Stomach smooth muscle (tissue), 2 donors: ENCODE measurements around the gene CDK5.
A peak's percentile ranks its signal among the peaks of the same experiment; 100 is the strongest.
"Not testable (repeated sequence)": the region's sequence is repeated elsewhere in the genome, so short reads cannot be mapped to it uniquely, and the experiment has no call there.

Experiments used
- H3K27ac ChIP-seq: one replicate; pipeline ENCODE4 v1.7.0; 2013; ENCODE audit warnings: mild to moderate bottlenecking, low read length, inconsistent platforms
- H3K27me3 ChIP-seq, 2 donors: one replicate each; pipeline ENCODE4 v1.7.0; 2013; ENCODE audit warnings: low read length in 2 of 2; ENCODE audit not compliant: insufficient read depth in 2 of 2, control insufficient read depth in 1 of 2
- H3K36me3 ChIP-seq, 2 donors: one replicate each; pipeline ENCODE4 v1.7.0; 2013; ENCODE audit warnings: low read length in 2 of 2; ENCODE audit not compliant: control insufficient read depth in 2 of 2, insufficient read depth in 2 of 2
- H3K4me1 ChIP-seq: one replicate; pipeline ENCODE4 v1.7.0; 2013; ENCODE audit warnings: low read length; ENCODE audit not compliant: control insufficient read depth, insufficient read depth
- H3K4me3 ChIP-seq, 2 donors: one replicate each; pipeline ENCODE4 v1.7.0; 2013; ENCODE audit warnings: low read length in 2 of 2
- H3K9ac ChIP-seq, 2 donors: one replicate each; pipeline ENCODE4 v1.7.0; 2013; ENCODE audit warnings: low read length in 2 of 2, mild to moderate bottlenecking in 1 of 2
- H3K9me3 ChIP-seq, 2 donors: one replicate each; pipeline ENCODE4 v1.7.0; 2013; ENCODE audit warnings: low read length in 2 of 2; ENCODE audit not compliant: control insufficient read depth in 2 of 2
- donor health status: healthy.
- donor health status: Pancreatic carcinoma.

The CDK5 gene

DNA sequence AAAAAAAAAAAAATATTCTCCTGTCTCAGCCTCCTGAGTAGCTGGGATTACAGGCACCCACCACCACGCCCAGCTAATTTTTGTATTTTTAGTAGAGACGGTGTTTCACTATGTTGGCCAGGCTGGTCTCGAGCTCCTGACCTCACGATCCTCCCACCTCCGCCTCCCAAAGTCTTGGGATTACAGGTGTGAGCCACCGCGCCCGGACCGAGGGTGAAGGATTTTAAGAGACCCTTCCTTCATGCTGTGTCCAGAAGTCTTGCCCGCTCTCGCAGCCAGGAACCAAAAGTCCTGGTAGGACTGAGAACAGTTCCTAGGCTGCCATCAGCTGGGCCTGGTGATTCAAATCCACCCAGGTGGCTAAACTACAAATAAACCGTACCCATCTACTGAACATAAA is 46.1 kb downstream of the CDK5 start:
- not testable (repeated sequence) for H3K36me3 ChIP-seq, H3K4me3 ChIP-seq, H3K9me3 ChIP-seq, H3K27ac ChIP-seq, H3K9ac ChIP-seq
- peaks cover 32% of the 10 kb centered on the region for H3K4me1 ChIP-seq
- peaks cover 26 to 44% of the 10 kb centered on the region in 2 donors for H3K27me3 ChIP-seq

DNA sequence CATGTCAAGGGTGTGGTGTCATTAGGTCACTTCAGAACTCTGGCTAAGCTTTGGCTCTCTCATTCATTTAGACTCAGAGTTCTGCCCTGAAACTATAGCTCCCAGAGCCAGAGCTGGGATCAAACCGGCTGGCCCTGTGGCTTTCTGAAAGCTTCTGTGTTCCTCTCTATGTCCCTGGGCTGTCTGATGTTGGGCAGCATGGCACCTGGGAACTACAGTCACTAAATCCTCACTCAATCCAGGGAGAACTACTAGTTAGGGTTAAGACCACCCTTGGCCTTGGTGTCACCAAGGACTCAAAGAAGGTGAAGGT is 46.6 kb downstream of the CDK5 start:
- Histone ChIP-seq H3K9ac (no peak overlapping the region), H3K9me3 (no peaks in the 10 kb centered on the region), H3K4me1 (peaks cover 32% of the 10 kb centered on the region), H3K27ac (no peak overlapping the region), H3K4me3 (no peak overlapping the region), H3K27me3 (peaks cover 21 to 38% of the 10 kb centered on the region in 2 donors), H3K36me3 (no peaks in the 10 kb centered on the region)

DNA sequence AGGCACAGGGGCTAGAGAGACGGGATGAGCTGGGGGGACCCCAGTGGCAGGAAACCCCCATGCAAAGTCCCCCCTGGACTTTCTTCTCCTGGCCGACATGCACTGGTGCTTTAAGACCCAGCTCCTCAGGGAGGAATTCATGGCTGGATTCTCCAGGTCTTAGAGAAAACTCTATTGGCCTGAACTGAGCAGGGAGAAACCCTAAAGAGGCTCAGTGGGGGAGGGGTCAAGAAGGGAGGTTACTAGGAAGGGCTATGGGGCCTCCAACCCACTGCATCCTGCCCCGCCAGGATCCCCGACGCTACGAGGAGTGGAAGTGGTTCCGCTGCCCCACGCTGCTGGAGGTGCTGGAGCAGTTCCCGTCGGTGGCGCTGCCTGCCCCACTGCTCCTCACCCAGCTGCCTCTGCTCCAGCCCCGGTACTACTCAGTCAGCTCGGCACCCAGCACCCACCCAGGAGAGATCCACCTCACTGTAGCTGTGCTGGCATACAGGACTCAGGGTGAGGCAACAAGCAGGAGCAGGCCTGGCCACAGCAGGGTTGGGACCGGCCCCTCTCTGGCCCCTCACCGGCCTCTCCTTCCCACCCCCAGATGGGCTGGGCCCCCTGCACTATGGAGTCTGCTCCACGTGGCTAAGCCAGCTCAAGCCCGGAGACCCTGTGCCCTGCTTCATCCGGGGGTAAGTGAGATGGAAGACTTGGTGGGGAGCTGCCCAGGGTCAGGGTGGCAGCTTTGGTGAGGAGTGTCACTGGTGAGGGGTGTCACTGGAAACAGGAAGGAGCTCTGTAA is 47.2 kb downstream of the CDK5 start:
- H3K4me1 ChIP-seq: peaks cover 32% of the 10 kb centered on the region
- peaks cover 17 to 33% of the 10 kb centered on the region in 2 donors for H3K27me3 ChIP-seq
- H3K27ac ChIP-seq: no peak overlapping the region

DNA sequence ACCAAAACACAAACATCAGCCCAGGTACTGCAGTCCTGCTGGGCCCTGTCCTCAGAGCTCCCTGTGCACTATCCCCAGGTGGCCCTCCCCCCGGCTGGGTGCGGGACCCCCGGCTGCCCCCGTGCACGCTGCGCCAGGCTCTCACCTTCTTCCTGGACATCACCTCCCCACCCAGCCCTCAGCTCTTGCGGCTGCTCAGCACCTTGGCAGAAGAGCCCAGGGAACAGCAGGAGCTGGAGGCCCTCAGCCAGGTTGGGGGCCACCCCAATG is 47.7 kb downstream of the CDK5 start:
- peaks cover 32% of the 10 kb centered on the region for H3K4me1 ChIP-seq
- H3K27ac ChIP-seq: no peak overlapping the region
- H3K27me3 ChIP-seq: peaks cover 12 to 28% of the 10 kb centered on the region in 2 donors
- no peaks in the 10 kb centered on the region for H3K9me3 ChIP-seq
- H3K9ac ChIP-seq: no peak overlapping the region
- H3K36me3 ChIP-seq: no peaks in the 10 kb centered on the region
- H3K4me3 ChIP-seq: no peak overlapping the region

More for the DNA sequence above, 47.2 kb downstream of the CDK5 start:
- no peak overlapping the region for H3K4me3 ChIP-seq
- no peak overlapping the region for H3K9ac ChIP-seq
- no peaks in the 10 kb centered on the region for H3K9me3 ChIP-seq
- H3K36me3 ChIP-seq: no peaks in the 10 kb centered on the region

DNA sequence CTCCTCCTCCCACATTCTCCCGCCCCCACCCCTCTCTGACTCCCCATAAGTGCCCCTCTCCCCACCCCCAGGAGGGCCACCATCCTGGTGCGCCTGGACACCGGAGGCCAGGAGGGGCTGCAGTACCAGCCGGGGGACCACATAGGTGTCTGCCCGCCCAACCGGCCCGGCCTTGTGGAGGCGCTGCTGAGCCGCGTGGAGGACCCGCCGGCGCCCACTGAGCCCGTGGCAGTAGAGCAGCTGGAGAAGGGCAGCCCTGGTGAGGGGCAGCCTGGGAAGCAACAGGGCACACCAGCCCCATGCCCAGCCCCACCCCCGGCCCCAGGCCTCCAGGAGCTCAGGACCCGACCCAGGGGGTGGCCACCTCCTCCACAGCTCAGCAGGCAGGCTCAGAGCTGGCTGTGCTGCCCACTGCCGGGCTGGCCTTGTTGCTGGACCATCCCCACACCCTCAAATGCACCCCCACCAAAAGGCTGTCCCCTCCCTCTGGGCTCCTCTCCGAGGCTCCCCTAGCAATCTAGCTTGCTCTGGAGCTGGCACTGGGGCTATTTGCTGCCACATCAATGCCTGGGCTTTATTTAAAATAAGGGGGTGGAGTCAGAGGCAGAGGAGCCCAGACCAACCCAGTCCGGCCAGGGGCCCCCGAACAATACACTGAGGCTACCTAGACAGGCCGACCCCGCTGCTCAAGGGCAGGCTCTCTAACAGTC is 48.2 kb downstream of the CDK5 start:
- H3K4me1 ChIP-seq: peaks cover 32% of the 10 kb centered on the region

DNA sequence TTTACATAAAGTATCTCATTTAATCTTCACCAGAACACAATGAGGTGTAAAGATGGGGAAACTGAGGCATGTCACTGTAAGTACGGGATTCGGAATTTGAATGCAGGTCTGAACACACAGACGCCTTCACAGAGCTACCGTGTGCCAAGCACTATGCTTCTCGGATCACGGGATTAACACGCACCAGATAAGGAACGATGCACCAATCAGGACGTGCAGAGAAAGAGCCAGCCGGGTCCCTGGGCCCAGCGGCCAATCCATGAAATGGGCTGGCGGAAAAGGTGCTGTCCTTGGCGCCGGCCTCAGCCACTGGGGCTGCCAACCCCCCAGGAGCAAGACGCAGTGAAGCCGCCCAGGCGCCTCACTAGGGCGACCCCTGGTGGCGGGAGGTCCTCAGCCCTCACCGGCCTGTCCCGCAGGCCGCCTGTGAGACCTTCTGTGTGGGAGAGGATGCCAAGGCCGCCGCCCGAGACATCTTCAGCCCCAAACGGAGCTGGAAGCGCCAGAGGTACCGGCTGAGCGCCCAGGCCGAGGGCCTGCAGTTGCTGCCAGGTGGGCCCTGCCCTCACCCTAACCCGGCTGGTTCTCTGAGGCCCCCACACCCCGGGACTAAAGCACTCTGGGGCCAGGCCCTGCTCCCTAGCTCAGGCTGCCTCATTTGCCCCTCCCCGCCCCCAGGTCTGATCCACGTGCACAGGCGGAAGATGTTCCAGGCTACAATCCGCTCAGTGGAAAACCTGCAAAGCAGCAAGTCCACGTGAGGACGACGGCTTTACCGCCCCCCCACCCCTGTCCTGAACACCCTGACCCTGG is 49.0 kb downstream of the CDK5 start:
- Histone ChIP-seq H3K4me1 (peaks cover 26% of the 10 kb centered on the region), H3K27ac (no peak overlapping the region), H3K9me3 (no peaks in the 10 kb centered on the region), H3K9ac (no peak overlapping the region), H3K4me3 (peak overlapping the region in 1 of 2 donors; percentile 54), H3K27me3 (peaks cover 8 to 19% of the 10 kb centered on the region in 2 donors), H3K36me3 (no peaks in the 10 kb centered on the region)

More for the DNA sequence above, 48.2 kb downstream of the CDK5 start:
- H3K9ac ChIP-seq: no peak overlapping the region
- H3K27ac ChIP-seq: no peak overlapping the region
- H3K27me3 ChIP-seq: peaks cover 10 to 25% of the 10 kb centered on the region in 2 donors
- H3K36me3 ChIP-seq: no peaks in the 10 kb centered on the region
- H3K9me3 ChIP-seq: no peaks in the 10 kb centered on the region
- H3K4me3 ChIP-seq: no peak overlapping the region

DNA sequence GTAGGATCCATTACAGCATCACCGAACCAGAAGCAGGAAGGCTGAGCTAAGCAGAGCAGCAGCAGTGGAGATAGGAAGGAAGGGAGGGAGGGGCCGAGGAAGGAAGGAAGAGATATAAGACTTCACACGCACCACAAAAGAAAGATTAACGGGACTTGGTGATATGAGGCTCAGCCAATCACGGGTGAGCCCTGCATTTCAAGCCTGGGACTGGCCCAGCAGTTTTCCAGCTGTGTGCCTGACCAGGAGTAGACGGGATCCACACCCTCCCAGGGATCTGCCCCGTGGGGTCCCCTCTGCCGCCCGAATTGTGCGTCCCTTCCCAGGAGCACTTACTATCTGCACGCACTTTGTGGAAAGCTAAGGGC is 49.6 kb downstream of the CDK5 start:
- H3K4me3 ChIP-seq: peak overlapping the region in 1 of 2 donors; percentile 54
- no peaks in the 10 kb centered on the region for H3K36me3 ChIP-seq
- H3K9me3 ChIP-seq: no peaks in the 10 kb centered on the region
- peaks cover 8 to 17% of the 10 kb centered on the region in 2 donors for H3K27me3 ChIP-seq
- no peak overlapping the region for H3K27ac ChIP-seq
- peaks cover 22% of the 10 kb centered on the region for H3K4me1 ChIP-seq
- H3K9ac ChIP-seq: no peak overlapping the region

DNA sequence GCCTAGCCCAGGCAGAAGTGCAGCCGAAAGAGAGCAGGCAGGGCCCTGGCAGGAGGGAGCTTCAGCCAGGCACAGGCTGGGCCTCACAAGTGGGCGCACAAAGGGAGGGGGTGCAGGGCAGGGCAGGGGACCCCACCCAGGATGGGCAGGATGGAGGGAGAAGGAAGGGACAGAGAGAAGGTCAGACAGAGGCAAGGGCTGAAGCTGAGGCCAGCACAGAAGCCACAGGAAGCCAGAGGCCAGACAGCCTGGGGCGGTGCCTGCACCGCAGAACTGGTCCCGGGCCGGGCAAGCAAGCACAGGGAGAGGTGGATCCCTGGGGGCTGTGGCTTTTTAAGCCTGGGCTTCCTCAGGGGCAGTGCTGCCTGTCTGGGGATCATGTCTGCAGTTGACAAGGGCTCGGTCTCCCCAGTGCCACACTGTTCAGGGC is 50.2 kb downstream of the CDK5 start:
- Histone ChIP-seq H3K27me3 (peaks cover 8 to 10% of the 10 kb centered on the region in 2 donors), H3K36me3 (no peaks in the 10 kb centered on the region), H3K9me3 (no peaks in the 10 kb centered on the region), H3K4me1 (peaks cover 16% of the 10 kb centered on the region), H3K27ac (no peak overlapping the region), H3K9ac (no peak overlapping the region), H3K4me3 (no peak overlapping the region)

DNA sequence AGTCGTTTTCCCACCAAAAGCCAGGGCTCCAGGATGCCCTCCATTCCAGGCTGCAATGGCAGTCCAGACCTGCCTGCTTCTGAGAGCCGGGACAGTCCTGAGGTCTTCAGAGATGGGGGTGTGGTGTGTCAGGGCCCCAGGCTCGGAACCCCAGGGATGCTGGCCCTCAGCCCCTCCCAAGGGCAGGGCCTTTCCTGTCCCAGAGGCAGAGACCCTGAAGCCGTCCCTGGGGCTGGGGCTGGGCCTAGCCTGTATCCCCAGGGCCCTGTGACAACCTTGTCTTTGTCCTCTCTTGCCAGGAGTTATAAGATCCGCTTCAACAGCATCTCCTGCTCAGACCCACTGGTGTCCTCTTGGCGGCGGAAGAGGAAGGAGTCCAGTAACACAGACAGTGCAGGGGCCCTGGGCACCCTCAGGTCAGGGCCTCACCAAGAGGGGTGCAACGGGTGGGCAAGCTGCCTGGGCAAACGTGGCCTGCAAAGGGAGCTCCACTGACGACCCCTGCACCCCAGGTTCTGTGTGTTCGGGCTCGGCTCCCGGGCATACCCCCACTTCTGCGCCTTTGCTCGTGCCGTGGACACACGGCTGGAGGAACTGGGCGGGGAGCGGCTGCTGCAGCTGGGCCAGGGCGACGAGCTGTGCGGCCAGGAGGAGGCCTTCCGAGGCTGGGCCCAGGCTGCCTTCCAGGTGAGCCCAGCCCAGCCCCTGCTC is 51.0 kb downstream of the CDK5 start:
- H3K9me3 ChIP-seq: no peaks in the 10 kb centered on the region
- H3K4me1 ChIP-seq: peaks cover 15% of the 10 kb centered on the region
- no peaks in the 10 kb centered on the region for H3K36me3 ChIP-seq
- H3K9ac ChIP-seq: no peak overlapping the region
- H3K27me3 ChIP-seq: peaks cover 3 to 6% of the 10 kb centered on the region in 2 donors
- H3K27ac ChIP-seq: no peak overlapping the region
- H3K4me3 ChIP-seq: no peak overlapping the region

DNA sequence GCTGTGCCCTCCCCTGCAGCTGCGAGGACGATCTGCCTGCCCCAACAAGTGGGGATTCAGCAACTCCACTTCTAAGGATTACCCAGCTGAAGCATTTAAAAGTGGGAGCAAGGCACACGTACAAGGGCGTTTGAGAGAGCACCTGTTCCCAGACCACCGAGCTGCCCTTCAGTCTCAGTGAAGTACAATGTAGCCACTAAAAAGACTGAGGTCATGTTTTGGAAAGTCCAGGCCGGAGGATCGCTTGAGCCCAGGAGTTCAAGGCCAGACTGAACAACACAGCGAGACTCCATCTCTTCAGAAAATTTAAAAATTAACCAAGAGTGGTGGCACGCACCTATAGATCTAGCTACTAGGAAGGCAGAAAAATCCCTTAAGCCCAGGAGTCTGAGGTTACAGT is 52.1 kb downstream of the CDK5 start:
- no peak overlapping the region for H3K27ac ChIP-seq
- no peaks in the 10 kb centered on the region for H3K9me3 ChIP-seq
- no peak overlapping the region for H3K9ac ChIP-seq
- peaks cover 3 to 6% of the 10 kb centered on the region in 2 donors for H3K27me3 ChIP-seq
- H3K36me3 ChIP-seq: no peaks in the 10 kb centered on the region
- H3K4me3 ChIP-seq: no peak overlapping the region
- peaks cover 14% of the 10 kb centered on the region for H3K4me1 ChIP-seq
